HPDE6-E6E7 (cell line): ENCODE measurements around the gene NTRK3.

ENCODE experiments used
- DNase-seq: peaks from one replicate; pipeline ENCODE4 v3.0.0; 2011; ENCODE audit warnings: missing footprints; ENCODE audit errors: extremely low spot score

Gene NTRK3

DNA sequence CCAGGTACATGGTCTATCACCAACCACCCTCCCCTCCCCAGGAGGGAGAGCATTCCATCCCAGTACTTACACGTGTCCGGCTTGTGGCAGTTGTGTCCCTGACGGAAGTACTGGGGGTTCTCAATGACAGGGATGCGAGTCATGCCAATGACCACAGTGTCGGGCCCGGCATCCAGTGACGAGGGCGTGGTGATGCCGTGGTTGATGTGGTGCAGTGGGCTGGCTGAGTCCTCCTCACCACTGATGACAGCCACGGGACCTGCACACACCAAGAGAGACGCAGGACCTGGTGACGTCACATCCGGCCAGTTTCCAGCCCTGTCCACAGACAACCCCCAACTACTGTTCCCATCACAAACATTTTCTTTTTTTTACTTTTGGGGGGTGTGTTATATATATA lies 223.8 kb downstream of the NTRK3 start:
- no peak for DNase-seq

DNA sequence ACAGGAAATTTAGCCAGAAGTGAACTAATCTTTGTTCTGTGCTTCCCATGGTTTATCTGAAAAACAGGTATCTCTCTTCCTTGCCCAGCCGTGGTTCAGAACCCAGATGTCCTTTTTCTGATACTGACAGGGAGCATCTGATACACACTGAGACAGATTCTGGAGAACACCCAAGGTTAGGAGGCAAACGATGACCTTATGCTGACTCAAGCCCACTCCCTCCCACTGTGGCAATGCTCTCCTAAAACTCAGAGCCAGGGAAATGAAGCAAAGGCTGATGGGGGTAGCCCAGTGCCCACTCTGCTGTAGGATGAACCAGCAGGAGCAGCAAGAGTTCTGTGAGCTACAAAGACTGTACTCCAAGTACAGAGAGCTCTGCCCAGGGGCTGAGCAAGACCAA lies 225.1 kb downstream of the NTRK3 start:
- DNase-seq: no peak

- DNase-seq: no peak
These were observed 226.8 kb downstream of the NTRK3 start for GRCh38 chr15:88029696-88030095.

DNA sequence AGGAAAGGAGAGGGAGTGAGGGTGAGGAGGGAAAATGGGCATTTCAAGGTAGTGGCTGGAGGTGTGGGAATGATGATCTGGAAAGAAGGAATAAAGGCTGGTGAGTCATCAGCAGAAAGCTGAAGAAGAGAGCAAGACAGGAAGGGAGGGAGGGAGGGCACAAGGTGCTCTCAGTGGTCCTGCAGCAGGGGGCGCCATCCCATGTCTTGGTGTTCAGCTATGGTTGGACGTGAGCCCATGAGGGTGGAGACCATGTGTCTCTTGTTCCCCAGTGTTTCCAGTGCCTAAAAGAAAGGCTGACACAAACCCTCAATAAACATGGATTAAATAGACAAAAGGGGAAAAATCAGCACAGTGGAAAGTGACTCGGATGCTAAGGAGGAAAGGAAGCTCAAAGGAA lies 228.5 kb downstream of the NTRK3 start:
- DNase-seq: no peak

GRCh38 chr15:88023914-88024313 lies 232.6 kb downstream of the NTRK3 start:
- no peak for DNase-seq

DNA sequence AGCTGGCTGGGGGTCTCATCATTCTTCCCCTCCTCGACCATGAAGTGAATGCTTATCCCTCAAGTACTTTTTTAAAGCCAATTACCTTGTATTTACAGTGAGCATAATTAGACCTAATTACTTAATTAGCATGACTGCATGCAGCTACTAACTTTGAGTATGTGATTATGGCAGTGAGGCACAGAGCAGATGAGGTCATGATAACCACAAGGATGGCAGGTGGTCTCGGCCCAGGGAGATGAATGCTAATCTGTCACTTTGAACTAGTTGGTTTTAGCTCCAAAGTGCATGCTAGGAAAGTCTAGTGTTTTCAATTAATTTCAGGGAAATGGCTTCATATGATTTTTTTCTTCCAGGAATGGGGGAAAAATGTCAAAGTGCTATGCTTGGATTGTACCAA lies 233.8 kb downstream of the NTRK3 start:
- no peak for DNase-seq

DNA sequence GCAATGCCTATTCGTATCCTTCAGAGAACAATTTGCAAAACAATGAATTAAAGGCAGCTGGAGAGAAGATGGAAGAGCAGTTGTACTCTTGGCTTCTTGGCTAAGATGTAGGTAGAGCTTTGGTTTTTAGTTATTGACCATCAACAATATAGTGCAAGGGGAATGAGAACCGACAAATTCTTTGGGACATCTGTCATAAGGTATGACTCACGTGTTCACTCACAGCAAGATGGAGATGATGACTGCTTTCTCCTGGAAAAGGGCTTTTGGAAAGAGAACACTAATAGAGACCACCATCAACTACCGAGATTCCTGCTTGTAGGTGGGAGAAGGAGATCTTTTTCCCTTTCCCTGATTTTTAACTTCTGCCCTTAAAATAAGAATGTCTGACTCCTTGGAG lies 234.9 kb downstream of the NTRK3 start:
- DNase-seq: no peak

GRCh38 chr15:88020806-88021205 lies 235.7 kb downstream of the NTRK3 start:
- no peak for DNase-seq

GRCh38 chr15:88019656-88020055 lies 236.9 kb downstream of the NTRK3 start:
- no peak for DNase-seq

GRCh38 chr15:88018869-88019641 lies 237.5 kb downstream of the NTRK3 start:
- DNase-seq: no peak

DNA sequence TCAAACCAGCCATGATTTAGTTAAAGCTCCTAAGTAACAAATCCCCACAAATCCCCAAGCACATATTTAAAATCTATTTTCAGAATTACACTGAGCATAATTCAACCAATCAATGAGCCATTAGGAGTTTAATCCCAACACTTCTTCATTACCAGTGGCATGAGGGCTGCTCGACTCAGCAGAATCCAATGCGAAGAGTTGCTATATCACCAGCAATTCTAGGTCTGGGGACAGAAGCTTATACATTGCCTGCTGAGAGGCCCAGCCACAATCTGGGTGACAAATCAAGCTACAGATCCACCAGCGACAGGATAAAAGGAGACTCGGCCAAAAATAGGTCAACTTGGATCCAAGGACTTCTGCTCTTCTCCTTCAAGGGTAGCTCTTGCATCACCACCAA lies 238.8 kb downstream of the NTRK3 start:
- no peak for DNase-seq

DNA sequence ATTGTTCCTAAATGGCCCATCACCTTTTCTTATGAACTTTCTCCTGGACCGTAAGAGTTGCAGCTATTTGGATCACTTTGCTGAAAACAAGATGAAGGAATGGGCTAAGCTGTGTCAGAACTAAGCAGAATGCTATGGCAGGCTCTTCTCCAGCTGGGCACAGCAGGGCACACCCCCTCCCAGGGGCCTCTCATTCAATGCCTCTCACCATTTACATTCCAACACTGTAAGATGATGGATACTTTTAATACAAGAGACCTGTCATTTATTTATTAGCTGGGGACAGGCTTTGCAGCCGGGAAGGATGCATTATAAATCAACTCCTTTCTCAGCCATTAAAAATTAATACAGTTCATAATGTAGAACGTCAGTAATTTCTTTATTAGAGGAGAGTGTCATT lies 240.1 kb downstream of the NTRK3 start:
- DNase-seq: no peak

GRCh38 chr15:88015228-88015860 lies 241.2 kb downstream of the NTRK3 start:
- no peak for DNase-seq

DNA sequence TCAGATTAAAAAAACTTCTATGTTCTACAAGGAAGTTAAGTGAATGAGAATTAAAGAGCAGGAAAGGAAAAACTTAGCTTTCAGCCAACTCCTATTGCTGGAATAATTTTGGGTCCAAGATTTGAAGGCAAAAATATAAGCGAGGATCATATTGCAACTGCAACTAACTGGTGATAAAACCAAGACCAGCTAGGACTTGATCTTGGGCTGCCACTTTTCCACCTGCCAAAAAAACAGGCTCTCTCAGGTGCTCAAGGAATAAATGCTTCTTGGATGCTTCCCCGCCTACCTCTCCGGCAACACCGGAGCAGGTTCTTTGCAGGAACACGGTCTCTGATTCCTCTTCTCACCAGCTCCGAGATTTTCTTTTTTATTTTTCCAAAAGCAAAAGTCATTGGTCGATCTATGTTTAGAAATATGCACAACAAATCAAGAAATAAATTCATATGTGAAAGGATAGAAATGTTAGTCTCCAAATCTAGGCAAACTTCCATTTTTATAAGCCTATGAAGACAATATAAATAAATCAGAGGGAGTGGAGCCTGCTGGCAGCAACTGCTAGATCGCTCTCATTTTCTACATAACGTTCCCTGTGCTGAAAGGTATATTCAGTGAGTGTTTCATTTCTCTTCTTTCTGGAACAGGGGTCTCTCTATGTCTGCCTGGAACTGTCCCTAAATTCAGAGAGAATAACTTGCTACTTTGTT lies 241.9 kb downstream of the NTRK3 start:
- no peak for DNase-seq

GRCh38 chr15:88013111-88013510 lies 243.4 kb downstream of the NTRK3 start:
- no peak for DNase-seq

DNA sequence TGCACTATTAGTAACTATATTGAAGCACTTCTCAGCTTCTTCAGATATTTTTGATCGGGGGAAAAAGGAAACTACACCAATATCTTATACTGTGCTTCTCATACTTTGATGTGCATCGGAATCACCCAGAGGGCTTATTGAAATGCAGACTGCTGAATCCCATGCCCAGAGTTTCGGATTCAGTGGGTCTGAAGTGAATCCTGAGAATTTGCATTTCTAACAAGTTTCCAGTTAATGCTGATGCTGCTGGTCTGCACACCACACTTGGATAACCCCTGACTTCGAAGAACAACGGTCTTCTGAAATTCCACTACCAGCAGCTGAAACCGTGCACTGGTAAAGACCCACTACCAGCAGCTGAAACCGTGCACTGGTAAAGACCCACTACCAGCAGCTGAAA lies 243.9 kb downstream of the NTRK3 start:
- no peak for DNase-seq

GRCh38 chr15:88012233-88012632 lies 244.3 kb downstream of the NTRK3 start:
- no peak for DNase-seq

DNA sequence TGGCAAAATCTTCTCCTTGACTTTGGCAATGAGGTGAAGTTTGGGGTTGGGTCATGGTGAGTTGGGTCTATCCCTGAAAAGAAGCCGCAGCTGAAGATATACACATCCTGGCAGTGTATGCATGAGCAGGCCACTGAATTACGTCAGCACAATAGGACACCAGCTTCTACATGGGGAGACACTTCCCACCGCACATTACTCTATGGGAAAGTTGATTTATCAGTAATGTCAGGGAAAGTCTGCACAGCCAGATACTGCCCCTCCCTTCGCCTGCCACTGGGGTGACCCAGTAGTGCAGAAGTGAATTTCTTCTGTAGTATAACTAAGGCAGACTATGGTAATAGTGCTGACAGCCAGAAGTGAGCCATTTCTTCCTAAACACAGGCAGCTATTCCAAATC lies 245.0 kb downstream of the NTRK3 start:
- no peak for DNase-seq

DNA sequence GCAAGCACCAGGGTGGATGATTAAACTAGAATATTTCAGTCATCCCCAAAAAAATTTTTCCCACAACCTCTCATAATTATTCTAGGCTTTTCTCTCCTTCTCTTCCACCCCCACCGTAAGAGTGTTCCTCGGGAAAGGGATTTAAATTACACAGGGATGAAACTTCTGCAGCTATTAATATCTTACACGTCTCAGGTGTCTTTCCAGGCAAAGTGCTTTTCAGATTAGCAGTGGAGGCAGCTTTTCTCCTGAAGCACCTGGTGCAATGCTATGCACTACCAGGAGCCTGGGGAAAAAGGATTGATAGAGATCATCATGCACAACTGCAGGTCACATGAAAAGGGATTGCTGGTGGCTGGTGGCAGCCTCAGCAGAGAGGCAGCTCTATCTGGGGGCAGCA lies 250.4 kb downstream of the NTRK3 start:
- no peak for DNase-seq

DNA sequence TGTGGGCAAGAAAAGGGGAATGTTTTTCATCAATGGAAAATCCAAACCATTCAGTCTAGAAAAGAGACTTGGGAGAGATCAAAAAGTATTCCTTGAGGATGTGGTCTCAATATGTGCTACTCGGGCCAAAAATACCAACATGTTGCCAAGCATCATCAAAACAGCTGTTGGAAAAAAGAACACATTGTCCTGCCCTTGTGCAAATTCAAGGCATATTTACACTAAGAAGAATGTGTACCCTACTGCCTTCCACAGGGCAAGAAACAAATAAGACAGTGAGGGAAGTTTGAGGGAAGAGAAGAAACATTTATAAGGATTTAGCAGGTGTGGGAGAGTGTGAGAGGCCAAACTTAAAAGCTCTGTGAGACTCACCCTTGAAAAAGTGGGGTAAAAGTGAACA lies 252.1 kb downstream of the NTRK3 start:
- DNase-seq: no peak

DNA sequence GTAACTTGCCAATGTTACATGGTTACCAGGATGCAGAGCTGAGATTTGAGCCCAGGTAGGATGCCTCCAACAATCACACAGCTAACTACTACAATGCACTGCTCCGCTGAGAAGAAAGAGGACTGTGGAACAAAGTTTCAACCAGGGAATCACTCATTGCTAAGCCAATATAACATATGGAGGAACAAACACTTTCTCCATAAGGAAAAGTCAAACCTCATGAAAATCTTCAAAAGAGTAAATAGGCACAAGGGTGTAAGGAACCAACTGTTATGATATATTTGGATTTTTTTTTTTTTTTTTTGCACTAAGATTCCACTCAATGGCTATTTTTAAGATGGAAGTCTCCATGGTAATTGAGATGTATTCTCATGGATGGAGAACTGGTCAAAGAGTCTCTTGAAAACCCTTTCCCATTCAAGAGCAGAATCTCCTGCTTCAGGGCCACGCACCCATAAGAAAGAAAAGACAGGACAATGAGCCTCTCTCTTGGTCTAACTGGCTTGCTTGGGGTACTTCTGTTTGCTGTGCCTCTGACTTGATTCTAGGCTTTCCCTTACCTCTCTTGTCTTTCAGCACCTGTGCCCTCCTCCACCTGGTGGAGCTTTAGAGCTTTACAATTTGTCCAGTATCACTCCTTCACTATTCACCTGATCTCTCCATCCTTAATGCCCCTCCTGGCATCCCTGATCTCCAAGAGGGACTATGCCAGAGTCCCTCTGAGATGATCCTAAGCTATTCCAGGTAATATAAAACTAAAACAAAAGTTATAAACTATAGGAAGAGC lies 252.8 kb downstream of the NTRK3 start:
- DNase-seq: no peak

- DNase-seq: no peak
These were observed 253.8 kb downstream of the NTRK3 start for GRCh38 chr15:88002706-88003105.
